Neural cell (in vitro differentiated cells): Measurements from ENCODE around the gene ZNF618. TPM values are rescaled to one million over a fixed set of nuclear protein-coding genes. Genes with fewer than 3 reads are reported as not detected.

Experiments
- H2AFZ ChIP-seq: fragments of 200-600, 300-800 bp; sonication (generic), shearing (Covaris generic); 2 replicates; pipeline ENCODE4 v1.6.0; 2014; ENCODE audit warnings: low read depth, mild to moderate bottlenecking, antibody characterized with exemption, low read length, moderate library complexity
- H3F3A ChIP-seq: fragments of 200-600 bp; shearing (Covaris generic); 2 replicates; pipeline ENCODE4 v1.6.1; 2016; ENCODE audit warnings: mild to moderate bottlenecking, moderate library complexity, mixed read lengths, antibody characterized with exemption, low read length; ENCODE audit not compliant: insufficient read depth, poor library complexity, severe bottlenecking
- H3K27ac ChIP-seq: fragments of 200-600, 300-800 bp; sonication (generic), shearing (Covaris generic); 2 replicates; pipeline ENCODE4 v1.5.1; 2014; ENCODE audit warnings: mild to moderate bottlenecking, low read length, moderate library complexity
- H3K27me3 ChIP-seq: fragments of 300-800, 200-600 bp; sonication (generic), shearing (Covaris generic); 2 replicates; pipeline ENCODE4 v1.6.0; 2014; ENCODE audit warnings: mild to moderate bottlenecking, low read depth, low read length, moderate library complexity; ENCODE audit not compliant: insufficient read depth
- H3K36me3 ChIP-seq: fragments of 300-800, 200-600 bp; sonication (generic), shearing (Covaris generic); 2 replicates; pipeline ENCODE4 v1.5.1; 2014; ENCODE audit warnings: mild to moderate bottlenecking, antibody characterized with exemption, low read length, moderate library complexity; ENCODE audit not compliant: insufficient read depth
- H3K4me2 ChIP-seq: fragments of 300-800, 200-600 bp; sonication (generic), shearing (Covaris generic); 2 replicates; pipeline ENCODE4 v1.6.0; 2014; ENCODE audit warnings: mild to moderate bottlenecking, low read length
- H3K4me3 ChIP-seq: fragments of 300-800, 200-600 bp; sonication (generic), shearing (Covaris generic); 2 replicates; pipeline ENCODE4 v1.5.1; 2014; ENCODE audit warnings: mild to moderate bottlenecking, low read length, moderate library complexity
- H3K79me2 ChIP-seq: fragments of 200-600 bp; shearing (Covaris generic); replicated peaks from 2 replicates; pipeline ENCODE4 v1.6.0; 2014; ENCODE audit warnings: mild to moderate bottlenecking, low read length, moderate library complexity; ENCODE audit not compliant: insufficient read depth
- H3K9ac ChIP-seq: fragments of 300-800, 200-600 bp; sonication (generic), shearing (Covaris generic); 2 replicates; pipeline ENCODE4 v1.6.1; 2016; ENCODE audit warnings: mild to moderate bottlenecking, low read length, mixed read lengths
- H3K9me2 ChIP-seq: fragments of 200-600 bp; shearing (Covaris generic); 2 replicates; pipeline ENCODE4 v1.6.1; 2016; ENCODE audit warnings: mild to moderate bottlenecking, low read length, mixed read lengths; ENCODE audit not compliant: insufficient read depth
- H3K9me3 ChIP-seq: fragments of 200-600, 300-800 bp; sonication (generic), shearing (Covaris generic); 2 replicates; pipeline ENCODE4 v1.6.1; 2016; ENCODE audit warnings: mild to moderate bottlenecking, mixed run types, low read length, moderate library complexity, mixed read lengths
- H4K20me1 ChIP-seq: fragments of 200-600 bp; shearing (Covaris generic); 2 replicates; pipeline ENCODE4 v1.6.1; 2016; ENCODE audit warnings: mild to moderate bottlenecking, mixed run types; ENCODE audit not compliant: insufficient read depth
- EP300 ChIP-seq: fragments of 450-650 bp; conservative IDR thresholded peaks from 2 replicates; pipeline ENCODE4 v1.6.1; 2014; ENCODE audit warnings: antibody characterized with exemption, mild to moderate bottlenecking, moderate library complexity; ENCODE audit not compliant: poor library complexity, severe bottlenecking
- EZH2 ChIP-seq: fragments of 200-600, 300-800 bp; shearing (Covaris generic), sonication (generic); IDR thresholded peaks from 2 replicates; pipeline ENCODE4 v1.6.1; 2014; ENCODE audit warnings: antibody characterized with exemption, low read length, borderline replicate concordance, mild to moderate bottlenecking; ENCODE audit not compliant: insufficient read depth, poor library complexity, severe bottlenecking
- MXI1 ChIP-seq: fragments of 450-650 bp; conservative IDR thresholded peaks from 2 replicates; pipeline ENCODE4 v1.6.1; 2014; ENCODE audit warnings: antibody characterized with exemption, mild to moderate bottlenecking; ENCODE audit not compliant: poor library complexity, severe bottlenecking
- POLR2AphosphoS5 ChIP-seq: IDR thresholded peaks from 2 replicates; pipeline ENCODE4 v1.6.1; 2012
- RAD21 ChIP-seq: fragments of 450-650 bp; conservative IDR thresholded peaks from 2 replicates; pipeline ENCODE4 v1.6.1; 2014; ENCODE audit warnings: antibody characterized with exemption, mild to moderate bottlenecking, moderate library complexity
- SMC3 ChIP-seq: fragments of 450-650 bp; conservative IDR thresholded peaks from 2 replicates; pipeline ENCODE4 v1.6.1; 2014; ENCODE audit warnings: antibody characterized with exemption, mild to moderate bottlenecking, moderate library complexity; ENCODE audit not compliant: poor library complexity
- TAF1 ChIP-seq: IDR thresholded peaks from 2 replicates; pipeline ENCODE4 v1.6.1; 2012; ENCODE audit warnings: low read depth
- polyA plus RNA-seq: library from polyadenylated mRNA; depleted of rRNA; stranded (reverse); fragments of >200 nt; gene quantifications from 2 replicates; pipeline ENCODE4 v1.2.3, GENCODE V29; 2014
- TF ChIP-seq, protein P1 (sequence below): fragments of 450-650 bp; IDR thresholded peaks from 2 replicates; pipeline ENCODE4 v1.5.1; 2014; ENCODE audit warnings: antibody characterized with exemption, mild to moderate bottlenecking, moderate library complexity; ENCODE audit not compliant: poor library complexity, severe bottlenecking
- TF ChIP-seq, protein P2 (sequence below): IDR thresholded peaks from 2 replicates; pipeline ENCODE4 v1.6.1; 2012; ENCODE audit warnings: borderline replicate concordance

The ZNF618 gene
- polyA plus RNA-seq, 1 donor from 2014 or later = 7.1 TPM

DNA sequence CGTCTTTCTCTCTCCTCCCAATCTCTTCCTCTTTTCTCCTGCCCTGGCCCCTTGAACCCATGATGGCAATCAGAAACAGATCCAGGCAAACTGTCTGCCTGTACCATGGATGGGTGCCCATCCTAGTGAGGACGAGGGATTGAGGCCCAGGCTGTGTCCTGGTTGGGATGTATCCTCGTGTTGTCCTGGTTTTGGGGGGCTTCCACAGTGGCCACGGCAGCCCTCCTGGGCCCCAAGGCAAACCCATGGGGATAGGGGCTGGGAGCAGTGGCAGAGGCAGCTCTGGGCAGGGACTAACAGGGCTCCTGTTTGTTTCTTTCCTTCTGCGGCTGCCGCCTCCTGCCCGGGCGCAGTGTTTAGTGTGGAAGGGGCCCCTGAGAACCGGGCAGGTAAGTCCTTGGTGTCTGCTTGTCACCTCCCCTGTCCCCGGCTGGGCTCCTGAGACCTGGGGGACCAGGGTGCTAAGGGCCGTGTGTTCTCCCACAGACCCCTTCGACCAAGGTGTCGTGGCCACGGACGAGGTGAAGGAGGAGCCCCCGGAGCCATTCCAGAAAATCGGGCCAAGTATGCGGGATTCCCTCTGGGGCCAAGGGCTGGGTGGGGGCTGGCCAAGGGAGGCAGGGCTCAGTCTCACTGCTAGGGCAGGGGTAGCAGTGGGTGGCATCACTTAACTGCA is 132.0 kb downstream of the ZNF618 start:
- no peak overlapping the region for H3K4me3 ChIP-seq

GRCh38 chr9:114008667-114009410 is 132.7 kb downstream of the ZNF618 start:
- Histone ChIP-seq H3K4me3 (no peak overlapping the region), H3K4me2 (no peak overlapping the region), H3K79me2 (no peaks in the 10 kb centered on the region), H3K9ac (no peak overlapping the region), H3K27me3 (no peaks in the 10 kb centered on the region), H3K27ac (no peak overlapping the region), H3K9me3 (no peaks in the 10 kb centered on the region), H3F3A (no peaks in the 10 kb centered on the region), H3K9me2 (no peaks in the 10 kb centered on the region), H3K36me3 (peaks cover 33% of the 10 kb centered on the region), H2AFZ (no peak overlapping the region), H4K20me1 (no peaks in the 10 kb centered on the region)
- TF ChIP-seq SMC3 (no peak), POLR2AphosphoS5 (no peak)
- TF ChIP-seq, protein P1, sequence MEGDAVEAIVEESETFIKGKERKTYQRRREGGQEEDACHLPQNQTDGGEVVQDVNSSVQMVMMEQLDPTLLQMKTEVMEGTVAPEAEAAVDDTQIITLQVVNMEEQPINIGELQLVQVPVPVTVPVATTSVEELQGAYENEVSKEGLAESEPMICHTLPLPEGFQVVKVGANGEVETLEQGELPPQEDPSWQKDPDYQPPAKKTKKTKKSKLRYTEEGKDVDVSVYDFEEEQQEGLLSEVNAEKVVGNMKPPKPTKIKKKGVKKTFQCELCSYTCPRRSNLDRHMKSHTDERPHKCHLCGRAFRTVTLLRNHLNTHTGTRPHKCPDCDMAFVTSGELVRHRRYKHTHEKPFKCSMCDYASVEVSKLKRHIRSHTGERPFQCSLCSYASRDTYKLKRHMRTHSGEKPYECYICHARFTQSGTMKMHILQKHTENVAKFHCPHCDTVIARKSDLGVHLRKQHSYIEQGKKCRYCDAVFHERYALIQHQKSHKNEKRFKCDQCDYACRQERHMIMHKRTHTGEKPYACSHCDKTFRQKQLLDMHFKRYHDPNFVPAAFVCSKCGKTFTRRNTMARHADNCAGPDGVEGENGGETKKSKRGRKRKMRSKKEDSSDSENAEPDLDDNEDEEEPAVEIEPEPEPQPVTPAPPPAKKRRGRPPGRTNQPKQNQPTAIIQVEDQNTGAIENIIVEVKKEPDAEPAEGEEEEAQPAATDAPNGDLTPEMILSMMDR = no peak

More for the DNA sequence above, 132.0 kb downstream of the ZNF618 start:
- Histone ChIP-seq H3K27ac (no peak overlapping the region), H2AFZ (no peak overlapping the region), H3K27me3 (no peaks in the 10 kb centered on the region), H3K36me3 (peaks cover 33% of the 10 kb centered on the region), H3K79me2 (no peaks in the 10 kb centered on the region), H4K20me1 (no peaks in the 10 kb centered on the region), H3K9me3 (no peaks in the 10 kb centered on the region), H3K9ac (no peak overlapping the region), H3F3A (no peaks in the 10 kb centered on the region), H3K9me2 (no peaks in the 10 kb centered on the region), H3K4me2 (no peak overlapping the region)
- no peak for TF ChIP-seq TAF1
- no peak for TF ChIP-seq EP300
- TF ChIP-seq MXI1 = no peak
- no peak for TF ChIP-seq RAD21
- TF ChIP-seq, protein P1 = no peak
- TF ChIP-seq EZH2 = no peak
- TF ChIP-seq, protein P2, sequence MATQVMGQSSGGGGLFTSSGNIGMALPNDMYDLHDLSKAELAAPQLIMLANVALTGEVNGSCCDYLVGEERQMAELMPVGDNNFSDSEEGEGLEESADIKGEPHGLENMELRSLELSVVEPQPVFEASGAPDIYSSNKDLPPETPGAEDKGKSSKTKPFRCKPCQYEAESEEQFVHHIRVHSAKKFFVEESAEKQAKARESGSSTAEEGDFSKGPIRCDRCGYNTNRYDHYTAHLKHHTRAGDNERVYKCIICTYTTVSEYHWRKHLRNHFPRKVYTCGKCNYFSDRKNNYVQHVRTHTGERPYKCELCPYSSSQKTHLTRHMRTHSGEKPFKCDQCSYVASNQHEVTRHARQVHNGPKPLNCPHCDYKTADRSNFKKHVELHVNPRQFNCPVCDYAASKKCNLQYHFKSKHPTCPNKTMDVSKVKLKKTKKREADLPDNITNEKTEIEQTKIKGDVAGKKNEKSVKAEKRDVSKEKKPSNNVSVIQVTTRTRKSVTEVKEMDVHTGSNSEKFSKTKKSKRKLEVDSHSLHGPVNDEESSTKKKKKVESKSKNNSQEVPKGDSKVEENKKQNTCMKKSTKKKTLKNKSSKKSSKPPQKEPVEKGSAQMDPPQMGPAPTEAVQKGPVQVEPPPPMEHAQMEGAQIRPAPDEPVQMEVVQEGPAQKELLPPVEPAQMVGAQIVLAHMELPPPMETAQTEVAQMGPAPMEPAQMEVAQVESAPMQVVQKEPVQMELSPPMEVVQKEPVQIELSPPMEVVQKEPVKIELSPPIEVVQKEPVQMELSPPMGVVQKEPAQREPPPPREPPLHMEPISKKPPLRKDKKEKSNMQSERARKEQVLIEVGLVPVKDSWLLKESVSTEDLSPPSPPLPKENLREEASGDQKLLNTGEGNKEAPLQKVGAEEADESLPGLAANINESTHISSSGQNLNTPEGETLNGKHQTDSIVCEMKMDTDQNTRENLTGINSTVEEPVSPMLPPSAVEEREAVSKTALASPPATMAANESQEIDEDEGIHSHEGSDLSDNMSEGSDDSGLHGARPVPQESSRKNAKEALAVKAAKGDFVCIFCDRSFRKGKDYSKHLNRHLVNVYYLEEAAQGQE = no peak
- no peak for TF ChIP-seq SMC3
- no peak for TF ChIP-seq POLR2AphosphoS5
